H1 (cell line): ENCODE data around the gene CXorf65. TPM values are rescaled to one million over a fixed set of nuclear protein-coding genes. Genes with fewer than 3 reads are reported as not detected.

Experiments used
- BACH1 ChIP-seq: IDR thresholded peaks from 2 replicates; pipeline ENCODE4 v1.6.1; 2012; ENCODE audit warnings: low read length, improper control_type of control experiment
- CHD2 ChIP-seq: IDR thresholded peaks from 2 replicates; pipeline ENCODE4 v1.6.1; 2012; ENCODE audit warnings: low read length, improper control_type of control experiment
- KDM1A ChIP-seq: fragments of 200-600, 300-600 bp; sonication (generic); IDR thresholded peaks from 2 replicates; pipeline ENCODE4 v1.7.1; 2016; ENCODE audit warnings: mild to moderate bottlenecking, low read length, borderline replicate concordance
- KDM5A ChIP-seq: fragments of 200-600 bp; IDR thresholded peaks from 2 replicates; pipeline ENCODE4 v1.7.1; 2012; ENCODE audit warnings: mild to moderate bottlenecking, low read length, inconsistent platforms, mixed read lengths
- RBBP5 ChIP-seq: IDR thresholded peaks from 2 replicates; pipeline ENCODE4 v1.7.1; 2012; ENCODE audit warnings: low read depth, mild to moderate bottlenecking, inconsistent platforms, low read length, moderate library complexity, borderline replicate concordance
- RFX5 ChIP-seq: IDR thresholded peaks from 2 replicates; pipeline ENCODE4 v1.6.1; 2011; ENCODE audit warnings: low read depth, low read length, improper control_type of control experiment, borderline replicate concordance
- SAP30 ChIP-seq: fragments of 300-600 bp; sonication (generic); IDR thresholded peaks from 2 replicates; pipeline ENCODE4 v1.7.1; 2012; ENCODE audit warnings: low read length, moderate library complexity, mild to moderate bottlenecking, inconsistent platforms; ENCODE audit not compliant: insufficient read depth, insufficient replicate concordance
- SP1 ChIP-seq: IDR thresholded peaks from 2 replicates; pipeline ENCODE4 v1.6.1; 2011; ENCODE audit warnings: low read depth, low read length
- SRF ChIP-seq: IDR thresholded peaks from 2 replicates; pipeline ENCODE4 v1.6.1; 2011; ENCODE audit warnings: mild to moderate bottlenecking, low read depth, low read length, moderate library complexity
- TAF7 ChIP-seq: optimal IDR thresholded peaks from 2 replicates; pipeline ENCODE3; 2011; ENCODE audit warnings: low read depth, mild to moderate bottlenecking, inconsistent platforms, low read length, moderate library complexity, borderline replicate concordance
- TBP ChIP-seq: IDR thresholded peaks from 2 replicates; pipeline ENCODE4 v1.6.1; 2011; ENCODE audit warnings: low read depth, low read length, improper control_type of control experiment
- TCF12 ChIP-seq: IDR thresholded peaks from 2 replicates; pipeline ENCODE4 v1.6.1; 2011; ENCODE audit warnings: low read depth, mild to moderate bottlenecking, low read length
- YY1 ChIP-seq: IDR thresholded peaks from 2 replicates; pipeline ENCODE4 v1.6.1; 2011; ENCODE audit warnings: low read depth, mild to moderate bottlenecking, low read length
- ZNF274 ChIP-seq: IDR thresholded peaks from 2 replicates; pipeline ENCODE4 v1.7.0; 2012; ENCODE audit warnings: low read length, borderline replicate concordance; ENCODE audit errors: extremely low read depth
- polyA plus RNA-seq, 7 experiments: library from polyadenylated mRNA; depleted of rRNA in 3 of 7; stranded (reverse) in 5 of 7; unstranded in 2 of 7; fragments of >200 nt in 5 of 7; fragments of 200-250 nt in 2 of 7; gene quantifications; 1 replicate in 5 of 7; 2 replicates in 1 of 7; 4 replicates in 1 of 7; pipeline versions ENCODE4 v1.2.1 to v1.2.3, GENCODE V29; 2011 to 2013; ENCODE audit warnings: missing spikeins in 2 of 7, mixed read lengths in 2 of 7
- total RNA-seq: library from RNA; stranded (reverse); fragmentation: NEBNext Ultra II Directional; extraction: Animal tissue kit (Norgen Biotek cat#: 25700); gene quantifications from 2 replicates; pipeline ENCODE4 v1.2.1, GENCODE V29; 2021

CXorf65 gene
- total and polyA plus RNA-seq, 2 of the 8 experiments (the other 6 are each of a cell fraction or from before 2014, with no cell fraction given): not detected

GRCh38 chrX:71118032-71118984 is 11.8 kb upstream of the CXorf65 start, which contains the start of gene MED12 (continued):
- TF ChIP-seq YY1 (peak; percentile 86), BACH1 (no peak), SAP30 (no peak), TBP (no peak), TAF7 (no peak), TCF12 (no peak), SRF (no peak), SP1 (no peak), ZNF274 (no peak), KDM5A (no peak), CHD2 (no peak), RBBP5 (no peak), RFX5 (no peak), KDM1A (no peak)
